ENCODE measurements around the gene PCNA. TPM values are rescaled to one million over a fixed set of nuclear protein-coding genes. Genes with fewer than 3 reads are reported as not detected.

Gene PCNA
- total and polyA plus RNA-seq, 9 of the 15 experiments (the other 6 are each of a cell fraction or from before 2014, with no cell fraction given) = 213 to 390 (median 291) TPM

DNA sequence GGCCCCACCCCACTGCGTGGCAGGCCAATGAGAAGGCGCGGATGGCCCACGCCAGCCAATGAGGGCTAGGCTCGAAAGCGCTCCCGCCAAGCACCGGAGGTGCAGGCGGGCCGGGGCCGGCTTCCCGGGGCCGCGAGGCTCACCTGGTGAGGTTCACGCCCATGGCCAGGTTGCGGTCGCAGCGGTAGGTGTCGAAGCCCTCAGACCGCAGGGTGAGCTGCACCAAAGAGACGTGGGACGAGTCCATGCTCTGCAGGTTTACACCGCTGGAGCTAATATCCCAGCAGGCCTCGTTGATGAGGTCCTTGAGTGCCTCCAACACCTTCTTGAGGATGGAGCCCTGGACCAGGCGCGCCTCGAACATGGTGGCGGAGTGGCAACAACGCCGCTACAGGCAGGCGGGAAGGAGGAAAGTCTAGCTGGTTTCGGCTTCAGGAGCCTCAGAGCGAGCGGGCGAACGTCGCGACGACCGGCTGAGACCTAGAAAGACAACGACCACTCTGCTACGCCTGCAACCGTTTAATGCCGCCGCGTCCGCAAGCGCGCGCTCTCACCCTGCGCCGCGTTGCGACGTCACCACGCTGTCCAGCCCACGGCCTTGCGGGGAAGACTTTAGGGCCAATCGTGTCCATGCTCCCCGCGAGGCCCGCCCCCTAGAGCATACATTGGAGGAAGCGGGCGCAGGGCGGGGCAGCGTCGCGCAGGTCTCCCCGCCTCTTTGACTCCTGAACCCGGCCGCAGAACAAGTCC lies at the start of gene PCNA (continued):
- TF ChIP-seq, protein P1, sequence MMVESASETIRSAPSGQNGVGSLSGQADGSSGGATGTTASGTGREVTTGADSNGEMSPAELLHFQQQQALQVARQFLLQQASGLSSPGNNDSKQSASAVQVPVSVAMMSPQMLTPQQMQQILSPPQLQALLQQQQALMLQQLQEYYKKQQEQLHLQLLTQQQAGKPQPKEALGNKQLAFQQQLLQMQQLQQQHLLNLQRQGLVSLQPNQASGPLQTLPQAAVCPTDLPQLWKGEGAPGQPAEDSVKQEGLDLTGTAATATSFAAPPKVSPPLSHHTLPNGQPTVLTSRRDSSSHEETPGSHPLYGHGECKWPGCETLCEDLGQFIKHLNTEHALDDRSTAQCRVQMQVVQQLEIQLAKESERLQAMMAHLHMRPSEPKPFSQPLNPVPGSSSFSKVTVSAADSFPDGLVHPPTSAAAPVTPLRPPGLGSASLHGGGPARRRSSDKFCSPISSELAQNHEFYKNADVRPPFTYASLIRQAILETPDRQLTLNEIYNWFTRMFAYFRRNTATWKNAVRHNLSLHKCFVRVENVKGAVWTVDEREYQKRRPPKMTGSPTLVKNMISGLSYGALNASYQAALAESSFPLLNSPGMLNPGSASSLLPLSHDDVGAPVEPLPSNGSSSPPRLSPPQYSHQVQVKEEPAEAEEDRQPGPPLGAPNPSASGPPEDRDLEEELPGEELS (CRISPR knock-in tag; IDR thresholded peaks at IDR 0.05; ENCODE audit: borderline replicate concordance) = peak; percentile 100
- TF ChIP-seq ZFP30 (CRISPR knock-in tag; IDR thresholded peaks at IDR 0.05; ENCODE audit: borderline replicate concordance) = no peak
- TF ChIP-seq, protein P2, sequence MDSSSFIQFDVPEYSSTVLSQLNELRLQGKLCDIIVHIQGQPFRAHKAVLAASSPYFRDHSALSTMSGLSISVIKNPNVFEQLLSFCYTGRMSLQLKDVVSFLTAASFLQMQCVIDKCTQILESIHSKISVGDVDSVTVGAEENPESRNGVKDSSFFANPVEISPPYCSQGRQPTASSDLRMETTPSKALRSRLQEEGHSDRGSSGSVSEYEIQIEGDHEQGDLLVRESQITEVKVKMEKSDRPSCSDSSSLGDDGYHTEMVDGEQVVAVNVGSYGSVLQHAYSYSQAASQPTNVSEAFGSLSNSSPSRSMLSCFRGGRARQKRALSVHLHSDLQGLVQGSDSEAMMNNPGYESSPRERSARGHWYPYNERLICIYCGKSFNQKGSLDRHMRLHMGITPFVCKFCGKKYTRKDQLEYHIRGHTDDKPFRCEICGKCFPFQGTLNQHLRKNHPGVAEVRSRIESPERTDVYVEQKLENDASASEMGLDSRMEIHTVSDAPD (CRISPR knock-in tag; IDR thresholded peaks at IDR 0.05) = no peak
- no peak for TF ChIP-seq PRMT5 (CRISPR knock-in tag; IDR thresholded peaks at IDR 0.05)
- no peak for TF ChIP-seq SREBF1 (IDR thresholded peaks at IDR 0.05; ENCODE audit: borderline replicate concordance, low read depth, low read length)
- TF ChIP-seq ZNF224 (CRISPR knock-in tag; IDR thresholded peaks at IDR 0.05) = peak; percentile 98
- TF ChIP-seq RBFOX2 (IDR thresholded peaks at IDR 0.05; ENCODE audit: low read depth, low read length) = peak; percentile 99
- TF ChIP-seq, protein P3, sequence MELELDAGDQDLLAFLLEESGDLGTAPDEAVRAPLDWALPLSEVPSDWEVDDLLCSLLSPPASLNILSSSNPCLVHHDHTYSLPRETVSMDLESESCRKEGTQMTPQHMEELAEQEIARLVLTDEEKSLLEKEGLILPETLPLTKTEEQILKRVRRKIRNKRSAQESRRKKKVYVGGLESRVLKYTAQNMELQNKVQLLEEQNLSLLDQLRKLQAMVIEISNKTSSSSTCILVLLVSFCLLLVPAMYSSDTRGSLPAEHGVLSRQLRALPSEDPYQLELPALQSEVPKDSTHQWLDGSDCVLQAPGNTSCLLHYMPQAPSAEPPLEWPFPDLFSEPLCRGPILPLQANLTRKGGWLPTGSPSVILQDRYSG (tag; conservative IDR thresholded peaks at IDR 0.05; ENCODE audit: low read depth) = 0 out of 2 replicates have a peak, but pooled peaks have one; percentile 36
- TF ChIP-seq ZFP1 (CRISPR knock-in tag; IDR thresholded peaks at IDR 0.05) = no peak
- TF ChIP-seq KLF6 (CRISPR knock-in tag; IDR thresholded peaks at IDR 0.05; ENCODE audit: borderline replicate concordance) = no peak
- TF ChIP-seq, protein P4, sequence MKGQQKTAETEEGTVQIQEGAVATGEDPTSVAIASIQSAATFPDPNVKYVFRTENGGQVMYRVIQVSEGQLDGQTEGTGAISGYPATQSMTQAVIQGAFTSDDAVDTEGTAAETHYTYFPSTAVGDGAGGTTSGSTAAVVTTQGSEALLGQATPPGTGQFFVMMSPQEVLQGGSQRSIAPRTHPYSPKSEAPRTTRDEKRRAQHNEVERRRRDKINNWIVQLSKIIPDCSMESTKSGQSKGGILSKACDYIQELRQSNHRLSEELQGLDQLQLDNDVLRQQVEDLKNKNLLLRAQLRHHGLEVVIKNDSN (CRISPR knock-in tag; IDR thresholded peaks at IDR 0.05) = peak; percentile 62; the same call in 1 of the 2 replicates
- TF ChIP-seq ZFP36 (IDR thresholded peaks at IDR 0.05; ENCODE audit: low read depth, low read length, partially characterized antibody) = no peak
- peak; percentile 99 for TF ChIP-seq FOXK1 (CRISPR knock-in tag; IDR thresholded peaks at IDR 0.05; ENCODE audit: borderline replicate concordance)
- no peak for TF ChIP-seq RBM17 (IDR thresholded peaks at IDR 0.05; ENCODE audit: borderline replicate concordance, low read depth, low read length)
- TF ChIP-seq SIN3B (IDR thresholded peaks at IDR 0.05; ENCODE audit: low read depth) = peak; percentile 29; the same call in 1 of the 2 replicates
- TF ChIP-seq EP300 (IDR thresholded peaks at IDR 0.05; ENCODE audit: low read length) = no peak
- no peak for TF ChIP-seq IFI16 (CRISPR knock-in tag; IDR thresholded peaks at IDR 0.05)
- peak; percentile 53; the same call in 1 of the 2 replicates for TF ChIP-seq ETV5 (CRISPR knock-in tag; IDR thresholded peaks at IDR 0.05; ENCODE audit: low read depth)
- TF ChIP-seq C11orf30 (IDR thresholded peaks at IDR 0.05; ENCODE audit: low read depth) = peak; percentile 38; the same call in 1 of the 2 replicates
- no peak for TF ChIP-seq TFAM (CRISPR knock-in tag; conservative IDR thresholded peaks at IDR 0.05)
- no peak for TF ChIP-seq HDGF (IDR thresholded peaks at IDR 0.05)
- TF ChIP-seq CBX3 (IDR thresholded peaks at IDR 0.05; ENCODE audit: borderline replicate concordance in 1 of 2, low read length in 2 of 2) = peak in 1 of 2 experiments; percentile 68; a peak in 1 of 3 replicates
- TF ChIP-seq SMC3 (conservative IDR thresholded peaks at IDR 0.05; ENCODE audit: insufficient read depth, low read depth, low read length) = no peak

Data from K562 (cell line).